ENCODE data around the gene ANKRD11.

The ANKRD11 gene

DNA sequence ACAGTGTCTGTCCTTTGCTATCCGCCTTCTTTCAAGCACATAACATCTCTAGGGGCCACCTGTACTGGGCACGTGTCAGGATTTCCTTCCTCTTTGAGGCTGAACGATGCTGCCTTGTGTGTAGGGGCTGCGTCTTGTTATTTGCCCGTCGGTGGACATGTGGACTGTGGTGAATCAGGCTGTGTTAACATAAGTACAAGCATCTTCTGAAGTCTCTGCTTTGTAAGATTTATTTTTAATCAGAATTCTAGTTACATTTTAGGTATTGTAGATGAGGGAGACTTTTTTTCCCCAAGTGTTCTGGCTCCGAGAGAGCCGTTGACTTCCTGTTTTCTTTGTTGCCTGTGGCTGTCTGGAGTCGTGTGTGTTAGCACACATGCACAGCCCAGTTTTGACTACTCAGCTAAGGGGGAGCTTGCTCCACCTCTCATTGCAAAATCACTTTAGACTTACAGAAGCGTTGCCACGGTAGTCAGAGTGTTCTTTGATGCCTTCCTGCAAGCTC lies 43.9 kb upstream of the ANKRD11 start:
- no peaks in the 10 kb centered on the region for H3K9me3 ChIP-seq (ENCODE audit: severe bottlenecking)
- H3K36me3 ChIP-seq: peaks cover 5% of the 10 kb centered on the region; the same call in 1 of the 2 replicates
- H3K27me3 ChIP-seq (ENCODE audit: insufficient read depth, low read depth, severe bottlenecking): no peaks in the 10 kb centered on the region
- no peak overlapping the region for H3K4me3 ChIP-seq (ENCODE audit: low read depth, low read length)
- no peak overlapping the region for H3K27ac ChIP-seq
- DNase-seq: no peak
- TF ChIP-seq, protein P1, sequence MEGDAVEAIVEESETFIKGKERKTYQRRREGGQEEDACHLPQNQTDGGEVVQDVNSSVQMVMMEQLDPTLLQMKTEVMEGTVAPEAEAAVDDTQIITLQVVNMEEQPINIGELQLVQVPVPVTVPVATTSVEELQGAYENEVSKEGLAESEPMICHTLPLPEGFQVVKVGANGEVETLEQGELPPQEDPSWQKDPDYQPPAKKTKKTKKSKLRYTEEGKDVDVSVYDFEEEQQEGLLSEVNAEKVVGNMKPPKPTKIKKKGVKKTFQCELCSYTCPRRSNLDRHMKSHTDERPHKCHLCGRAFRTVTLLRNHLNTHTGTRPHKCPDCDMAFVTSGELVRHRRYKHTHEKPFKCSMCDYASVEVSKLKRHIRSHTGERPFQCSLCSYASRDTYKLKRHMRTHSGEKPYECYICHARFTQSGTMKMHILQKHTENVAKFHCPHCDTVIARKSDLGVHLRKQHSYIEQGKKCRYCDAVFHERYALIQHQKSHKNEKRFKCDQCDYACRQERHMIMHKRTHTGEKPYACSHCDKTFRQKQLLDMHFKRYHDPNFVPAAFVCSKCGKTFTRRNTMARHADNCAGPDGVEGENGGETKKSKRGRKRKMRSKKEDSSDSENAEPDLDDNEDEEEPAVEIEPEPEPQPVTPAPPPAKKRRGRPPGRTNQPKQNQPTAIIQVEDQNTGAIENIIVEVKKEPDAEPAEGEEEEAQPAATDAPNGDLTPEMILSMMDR (IDR thresholded peaks at IDR 0.05; ENCODE audit: low read depth, low read length): no peak

DNA sequence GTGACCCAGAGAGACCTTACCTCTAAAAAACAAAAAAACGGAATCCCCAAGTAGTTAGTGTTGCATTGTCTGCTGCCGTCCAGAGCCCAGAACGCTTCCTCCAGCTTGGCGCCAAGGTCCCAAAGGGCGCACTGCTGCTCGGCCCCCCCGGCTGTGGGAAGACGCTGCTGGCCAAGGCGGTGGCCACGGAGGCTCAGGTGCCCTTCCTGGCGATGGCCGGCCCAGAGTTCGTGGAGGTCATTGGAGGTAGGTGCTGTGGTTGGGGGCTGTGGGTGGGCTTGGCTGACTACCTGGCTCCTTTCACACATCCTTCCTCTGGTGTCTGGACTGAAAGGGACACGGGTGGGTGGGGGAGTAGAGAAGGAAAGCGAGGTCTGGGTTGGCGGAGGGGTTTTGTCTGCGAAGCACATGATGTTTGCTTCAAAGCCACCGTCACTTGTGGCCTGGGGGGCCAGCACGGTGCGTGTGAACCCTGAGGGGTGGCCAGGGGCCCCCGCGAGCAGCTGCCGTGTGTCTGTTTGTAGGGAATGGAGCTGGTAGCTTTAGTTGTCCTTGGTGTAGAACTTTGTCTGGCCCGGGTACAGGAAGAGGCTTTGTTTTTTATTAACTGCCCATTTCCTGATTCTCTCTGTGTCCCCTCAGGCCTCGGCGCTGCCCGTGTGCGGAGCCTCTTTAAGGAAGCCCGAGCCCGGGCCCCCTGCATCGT lies 41.6 kb upstream of the ANKRD11 start:
- H3K4me3 ChIP-seq (ENCODE audit: low read depth, low read length): no peak overlapping the region
- peaks cover 5% of the 10 kb centered on the region for H3K36me3 ChIP-seq
- no peaks in the 10 kb centered on the region for H3K27me3 ChIP-seq (ENCODE audit: insufficient read depth, low read depth, severe bottlenecking)
- no peak for DNase-seq
- H3K27ac ChIP-seq: no peak overlapping the region
- no peaks in the 10 kb centered on the region for H3K9me3 ChIP-seq (ENCODE audit: severe bottlenecking)
- TF ChIP-seq, protein P1 (IDR thresholded peaks at IDR 0.05; ENCODE audit: low read depth, low read length): no peak

DNA sequence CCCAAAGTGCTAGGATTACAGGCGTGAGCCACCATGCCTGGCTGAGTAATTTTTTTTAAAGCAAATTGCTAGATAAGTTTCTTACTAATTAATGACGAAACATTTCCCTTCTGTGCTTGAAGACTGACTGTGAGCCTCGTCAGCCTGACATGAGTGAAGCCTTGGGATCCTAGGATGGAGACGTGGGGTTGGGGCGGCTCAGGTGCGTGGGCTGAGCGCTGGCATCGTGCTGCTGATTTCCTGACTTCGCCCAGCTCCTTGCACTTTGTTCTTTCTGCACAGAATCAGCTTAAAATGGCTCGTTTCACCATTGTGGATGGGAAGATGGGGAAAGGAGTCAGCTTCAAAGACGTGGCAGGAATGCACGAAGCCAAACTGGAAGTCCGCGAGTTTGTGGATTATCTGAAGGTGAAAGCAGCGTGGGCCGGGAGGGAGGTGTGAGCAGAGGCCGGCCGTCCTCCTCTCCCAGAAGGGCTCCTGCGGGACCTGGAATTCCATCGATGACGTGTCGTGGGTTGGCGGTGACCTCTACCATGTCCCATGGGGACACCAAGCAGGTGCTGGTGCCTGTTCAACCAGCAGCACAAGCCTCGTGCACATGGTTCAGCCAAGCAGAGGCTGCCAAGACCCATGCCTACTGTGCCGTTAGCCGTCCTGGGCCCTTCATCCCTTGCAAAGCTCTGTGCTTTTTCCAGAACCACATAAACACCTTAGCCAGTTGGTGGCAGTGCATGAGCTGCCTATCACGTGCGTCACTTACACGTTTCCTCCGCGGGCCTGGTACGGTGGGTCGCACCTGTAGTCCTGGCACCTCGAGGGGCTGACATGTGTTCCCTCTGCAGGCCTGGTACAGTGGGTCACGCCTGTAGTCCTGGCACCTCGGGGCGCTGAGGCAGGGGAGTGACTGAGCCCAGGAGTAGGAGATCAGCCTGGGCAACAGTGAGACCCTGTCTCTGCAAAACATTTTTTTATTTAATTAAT lies 40.3 kb upstream of the ANKRD11 start:
- peaks cover 5% of the 10 kb centered on the region for H3K36me3 ChIP-seq

DNA sequence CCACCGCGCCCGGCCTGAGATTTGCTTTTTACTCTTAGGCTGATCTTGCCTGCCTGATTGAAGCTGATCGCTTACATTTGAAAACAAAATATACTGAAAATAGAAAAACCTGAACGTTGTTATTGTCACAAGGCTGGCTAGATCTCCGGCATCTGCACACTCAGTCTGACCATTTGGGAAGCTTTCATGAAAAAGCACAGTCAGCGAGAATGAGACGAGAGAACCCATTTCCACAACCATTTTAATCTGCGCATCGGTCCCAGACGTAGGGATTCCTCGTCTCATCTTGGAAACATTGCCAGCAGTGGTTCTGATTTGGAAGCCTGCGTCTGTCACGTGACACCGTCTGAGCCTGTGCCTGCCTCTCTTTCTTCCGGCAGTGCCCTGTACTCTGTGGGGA lies 38.7 kb upstream of the ANKRD11 start:
- peaks cover 2% of the 10 kb centered on the region for H3K36me3 ChIP-seq
- DNase-seq: no peak

More for the DNA sequence above, 40.3 kb upstream of the ANKRD11 start:
- Histone ChIP-seq H3K27me3 (ENCODE audit: insufficient read depth, low read depth, severe bottlenecking) (no peaks in the 10 kb centered on the region), H3K27ac (no peak overlapping the region), H3K9me3 (ENCODE audit: severe bottlenecking) (no peaks in the 10 kb centered on the region), H3K4me3 (ENCODE audit: low read depth, low read length) (no peak overlapping the region)
- no peak for DNase-seq
- TF ChIP-seq, protein P1 (IDR thresholded peaks at IDR 0.05; ENCODE audit: low read depth, low read length): no peak

DNA sequence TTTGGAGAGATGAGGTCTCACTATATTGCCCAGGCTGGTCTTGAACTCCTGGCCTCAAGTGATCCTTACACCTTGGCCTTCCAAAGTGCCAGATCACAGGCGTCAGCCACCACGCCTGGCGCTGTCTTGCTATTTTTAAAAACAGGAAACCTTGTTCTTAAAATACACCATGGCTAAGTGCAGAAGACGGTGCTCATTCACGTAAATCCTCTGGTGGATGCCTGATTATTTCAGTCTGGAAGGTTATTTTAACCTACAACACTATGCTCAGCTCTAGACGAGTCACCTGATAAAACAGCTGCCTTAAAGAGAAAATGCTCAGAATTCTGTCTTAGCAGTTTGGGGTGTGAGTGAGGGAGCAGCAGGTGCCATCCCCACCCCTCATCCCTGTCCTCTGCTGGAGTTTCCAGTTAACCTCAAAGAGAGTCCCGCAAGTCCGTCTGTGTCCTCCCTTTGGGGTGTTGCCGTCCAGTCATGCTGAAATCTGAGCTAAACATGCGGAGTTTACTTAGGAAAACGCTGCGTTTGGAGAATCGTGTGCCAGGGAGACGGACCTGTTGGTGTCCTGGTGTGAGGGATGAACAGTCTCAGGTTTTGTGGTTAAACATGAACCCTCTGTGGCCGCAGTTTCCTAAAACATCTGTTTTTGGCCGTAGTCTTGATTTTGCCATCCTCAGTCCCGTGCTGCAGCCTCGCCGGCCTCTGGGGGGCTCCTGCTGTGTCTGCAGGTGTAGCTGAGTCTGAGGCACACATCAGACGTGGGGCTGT lies 35.0 kb upstream of the ANKRD11 start:
- H3K9me3 ChIP-seq (ENCODE audit: severe bottlenecking): no peaks in the 10 kb centered on the region
- DNase-seq: no peak
- H3K27me3 ChIP-seq (ENCODE audit: insufficient read depth, low read depth, severe bottlenecking): no peaks in the 10 kb centered on the region
- no peak overlapping the region for H3K27ac ChIP-seq
- H3K4me3 ChIP-seq (ENCODE audit: low read depth, low read length): no peak overlapping the region
- peaks cover 5% of the 10 kb centered on the region for H3K36me3 ChIP-seq
- TF ChIP-seq, protein P1 (IDR thresholded peaks at IDR 0.05; ENCODE audit: low read depth, low read length): no peak

More for the DNA sequence above, 38.7 kb upstream of the ANKRD11 start:
- H3K4me3 ChIP-seq (ENCODE audit: low read depth, low read length): no peak overlapping the region
- H3K9me3 ChIP-seq (ENCODE audit: severe bottlenecking): no peaks in the 10 kb centered on the region
- TF ChIP-seq, protein P1 (IDR thresholded peaks at IDR 0.05; ENCODE audit: low read depth, low read length): no peak
- no peaks in the 10 kb centered on the region for H3K27me3 ChIP-seq (ENCODE audit: insufficient read depth, low read depth, severe bottlenecking)
- H3K27ac ChIP-seq: no peak overlapping the region
